DMS 273 (cell line): ENCODE data around the gene NANOS2.

Experiments used
- DNase-seq: peaks from one replicate; lab custom pipeline; 2025; ENCODE audit not compliant: unreplicated experiment; lab: John Stamatoyannopoulos, UW

The NANOS2 gene

DNA sequence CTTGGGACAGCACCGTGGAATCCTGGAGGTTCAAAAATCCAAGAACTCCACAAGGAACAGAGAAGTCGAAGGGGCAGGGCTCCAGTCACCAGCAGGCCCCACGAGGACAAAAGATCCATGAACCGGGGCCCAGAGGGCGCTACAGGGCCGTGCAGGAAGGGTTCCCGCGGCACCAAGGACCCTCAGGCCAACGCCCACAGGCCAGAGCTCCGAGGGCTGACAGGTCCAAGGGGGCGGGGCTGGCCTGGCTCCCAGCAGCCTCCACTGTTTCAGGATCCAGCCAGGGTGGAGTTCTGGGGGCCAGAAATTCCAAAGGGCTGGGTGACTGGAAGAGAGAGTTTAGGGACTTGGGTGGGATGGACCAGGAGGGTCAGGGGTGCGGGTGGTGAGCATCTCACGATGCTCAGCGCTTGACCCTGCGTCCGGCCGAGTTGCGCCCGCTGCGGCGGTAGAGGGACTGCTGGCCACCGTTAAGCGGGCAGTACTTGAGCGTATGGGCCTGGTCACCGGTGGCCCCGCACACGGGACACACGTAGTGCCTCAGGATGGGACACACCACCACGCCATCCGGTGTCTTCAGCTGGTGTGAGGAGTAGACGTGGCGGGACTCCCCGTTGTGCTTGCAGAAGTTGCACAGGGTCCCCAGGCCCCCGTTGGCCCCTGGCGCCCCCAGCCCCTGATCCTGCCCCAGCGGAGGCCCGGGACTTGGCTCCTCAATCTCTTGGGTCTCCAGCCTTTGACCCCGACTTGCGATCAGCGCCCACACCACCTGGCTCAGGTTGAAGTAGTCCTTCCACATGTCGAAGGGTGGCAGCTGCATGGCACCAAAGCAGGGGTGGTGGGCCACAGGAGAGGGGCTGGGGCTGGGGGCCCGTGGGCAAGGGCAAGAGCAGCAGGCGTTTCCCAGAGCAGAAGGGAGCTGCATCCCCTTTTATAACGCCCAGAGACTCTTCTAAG lies at the start of gene NANOS2:
Gene NANOS2 (minus strand): TSS at position 905 of the 957 bp plus-strand sequence. CDS start 85 bp downstream, at position 820.
- DNase-seq: peak; percentile 64

DNA sequence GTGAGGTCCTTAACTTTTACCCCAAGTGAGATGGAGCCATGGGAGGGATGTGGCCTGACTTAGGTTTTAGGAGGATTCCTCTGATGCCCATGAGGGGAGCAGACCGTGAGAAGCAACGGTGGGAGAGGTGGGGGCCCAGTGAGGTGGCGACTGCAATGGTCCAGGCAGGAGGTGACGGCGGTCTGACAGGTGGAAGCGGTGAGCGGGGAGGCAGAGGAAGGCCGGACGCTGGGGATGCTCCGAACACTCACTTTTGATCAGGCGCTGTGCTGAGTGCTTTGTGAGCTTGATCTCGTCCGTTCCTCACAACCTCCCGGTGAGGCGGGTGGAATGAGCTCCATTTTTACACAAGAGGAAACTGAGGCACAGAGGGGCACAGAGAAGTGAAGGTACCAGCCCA lies 47.4 kb upstream of the NANOS2 start:
- DNase-seq: no peak

DNA sequence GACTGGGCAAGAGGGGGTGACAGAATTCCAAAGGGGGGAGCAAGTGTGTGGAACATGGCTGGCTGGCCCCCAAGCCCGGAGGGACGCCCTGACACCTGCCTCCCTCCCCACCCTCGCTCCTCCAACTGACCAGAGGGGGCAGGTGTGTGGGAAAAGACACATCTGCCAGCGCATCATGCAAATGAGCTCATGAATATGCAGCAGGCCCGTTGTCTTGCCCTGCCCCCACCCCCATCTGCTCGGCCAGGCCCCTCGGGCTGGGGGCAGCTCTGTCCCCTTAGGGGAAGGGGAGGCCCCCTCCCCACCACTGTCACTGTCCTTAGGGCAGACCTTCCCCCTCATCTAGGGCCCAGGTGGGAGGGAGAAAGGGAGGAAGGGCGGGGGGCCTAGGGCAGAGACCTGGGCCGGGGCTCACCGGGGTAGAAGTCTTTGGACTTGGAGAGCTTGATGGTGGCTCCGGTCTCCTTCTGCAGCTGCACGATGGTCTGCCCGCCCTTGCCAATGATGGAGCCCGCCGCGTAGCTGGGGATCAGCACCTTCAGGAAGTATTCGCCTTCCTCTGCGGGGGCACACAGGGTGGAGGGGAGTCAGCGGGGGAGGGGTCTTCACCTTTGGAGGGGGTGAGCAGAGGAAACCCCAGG lies 46.1 kb upstream of the NANOS2 start:
- peak; percentile 63 for DNase-seq

DNA sequence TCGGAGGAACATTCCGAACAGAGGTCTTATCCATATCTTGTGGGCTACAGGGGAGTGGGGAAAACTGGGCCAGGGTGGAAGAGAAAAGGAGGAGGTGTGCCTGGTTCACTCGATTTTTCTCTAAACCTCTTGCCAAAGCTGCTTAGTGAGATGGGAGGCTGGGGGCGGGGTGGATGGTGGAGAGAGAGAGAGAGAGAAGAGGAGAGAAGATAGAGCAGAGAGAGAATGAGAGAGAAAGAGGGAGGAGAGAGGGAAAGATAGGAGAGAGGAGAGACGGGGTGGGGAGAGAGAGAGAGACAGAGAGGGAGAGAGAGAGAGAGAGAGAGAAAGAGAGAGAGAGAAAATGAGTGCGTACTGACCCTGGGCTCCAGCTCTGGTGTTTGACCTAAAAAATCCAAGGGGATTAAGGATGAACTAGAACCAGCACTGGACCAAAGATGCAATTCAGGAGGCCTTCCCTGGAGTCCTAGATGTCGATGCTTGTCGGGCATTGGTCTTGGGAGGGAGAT lies 45.0 kb upstream of the NANOS2 start:
- DNase-seq: no peak

DNA sequence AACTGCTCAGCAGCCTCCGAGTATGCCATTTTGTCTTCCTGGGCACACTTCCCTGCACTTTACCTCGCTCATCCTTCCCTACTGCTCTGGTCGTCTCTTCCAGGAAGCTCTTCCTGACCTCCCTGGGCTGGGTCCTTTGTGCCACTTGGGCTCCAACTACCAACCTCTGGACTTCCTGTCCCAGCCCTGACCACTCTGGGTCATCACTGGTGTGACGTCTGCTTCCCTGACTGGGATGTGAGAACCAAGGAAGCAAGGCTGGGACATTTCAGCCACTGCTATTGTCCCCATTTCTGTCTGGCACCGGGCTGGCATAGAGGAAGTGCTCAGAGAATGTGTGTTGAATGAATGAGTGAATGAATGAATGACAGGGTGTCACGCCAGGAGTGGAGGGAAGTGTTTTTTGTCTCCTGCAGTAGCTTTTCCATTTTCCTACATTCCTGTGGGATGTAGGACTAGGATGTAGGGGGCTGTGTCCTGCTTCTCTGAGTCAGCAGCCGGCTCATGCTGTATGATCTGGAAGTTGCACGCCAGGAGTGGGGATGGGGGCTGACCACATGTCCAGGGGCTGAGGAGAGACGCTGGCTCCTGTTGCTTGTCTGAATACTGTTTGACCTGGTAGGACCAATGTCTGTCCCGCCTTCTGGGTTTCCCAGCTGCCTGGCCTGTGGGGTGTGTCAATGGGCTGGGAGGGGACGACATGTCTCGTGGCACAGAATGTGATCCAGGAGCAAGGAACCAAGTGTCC lies 44.4 kb upstream of the NANOS2 start:
- DNase-seq: no peak

DNA sequence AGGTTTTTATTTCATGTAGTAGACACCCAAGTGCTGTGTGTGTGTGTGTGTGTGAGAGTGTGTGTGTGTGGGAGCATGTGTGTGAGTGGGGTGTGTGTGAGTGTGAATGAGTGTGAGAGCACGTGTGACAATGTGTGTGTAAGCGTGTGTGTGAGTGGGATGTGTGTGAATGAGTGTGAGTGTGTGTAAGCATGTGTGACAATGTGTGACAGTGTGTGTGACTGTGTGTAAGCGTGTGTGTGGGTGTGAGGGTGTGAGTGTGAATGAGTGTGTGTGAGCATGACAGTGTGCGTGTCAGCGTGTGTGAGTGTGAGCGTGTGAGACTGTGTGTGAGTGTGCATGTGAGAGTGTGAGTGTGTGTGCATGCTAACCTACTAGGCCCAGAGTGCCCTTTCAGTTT lies 43.7 kb upstream of the NANOS2 start:
- DNase-seq: no peak

DNA sequence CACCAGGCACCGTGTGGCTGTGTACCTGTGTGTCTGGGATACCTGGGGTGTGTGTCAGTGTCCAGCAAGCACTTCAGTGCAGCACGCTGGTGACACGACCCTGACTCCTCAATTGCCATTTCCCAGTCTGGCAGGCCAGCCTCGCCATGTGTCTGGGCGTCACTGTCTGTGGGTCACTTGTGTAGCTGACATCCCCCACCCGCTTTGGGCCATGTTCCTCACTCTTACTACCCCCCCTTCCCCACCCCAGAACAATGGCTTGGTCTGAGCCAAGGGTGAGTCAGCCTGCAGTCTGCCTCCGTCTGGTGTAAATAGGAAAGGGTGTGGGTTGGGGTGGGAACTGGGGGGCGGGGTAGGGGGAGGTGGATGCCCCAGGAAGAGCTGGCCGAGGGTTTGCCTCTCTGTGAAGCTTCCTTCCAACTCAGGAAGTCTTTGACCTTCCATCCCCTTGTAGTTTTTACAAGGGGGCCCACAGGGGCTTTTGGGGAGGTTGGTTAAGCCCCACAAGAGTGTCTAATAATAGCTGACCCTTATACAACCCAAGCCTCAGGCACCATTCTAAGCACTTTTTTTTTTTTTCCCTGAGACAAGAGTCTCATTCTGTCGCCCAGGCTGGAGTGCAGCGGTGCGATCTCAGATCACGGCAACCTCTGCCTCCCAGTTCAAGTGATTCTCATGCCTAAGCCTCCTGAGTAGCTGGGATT lies 41.5 kb upstream of the NANOS2 start:
- peak; percentile 21 for DNase-seq

GRCh38 chr19:45954156-45954555 lies 39.6 kb upstream of the NANOS2 start:
- peak; percentile 59 for DNase-seq

DNA sequence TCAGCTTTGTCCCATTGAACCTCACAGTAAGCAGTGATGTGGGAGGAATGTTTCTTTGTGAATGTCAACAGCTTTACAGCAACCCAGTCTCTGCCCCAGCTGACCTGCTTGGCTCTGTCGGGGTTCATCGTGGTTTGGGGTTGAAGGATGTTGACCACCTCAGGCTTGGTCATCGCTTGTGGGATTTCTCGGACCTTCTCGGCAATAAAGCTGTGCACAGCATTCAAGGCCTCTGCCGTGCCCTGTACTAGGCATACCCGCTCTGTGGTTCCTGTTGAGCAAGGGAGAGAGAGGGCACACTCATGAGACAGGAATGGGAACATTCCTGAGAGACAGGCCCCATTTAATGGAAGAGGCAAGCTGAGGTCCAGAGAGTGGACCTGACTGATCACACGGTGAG lies 39.1 kb upstream of the NANOS2 start:
- DNase-seq: no peak

- DNase-seq: no peak
Observed at GRCh38 chr19:45952686-45953505, 38.3 kb upstream of the NANOS2 start.

DNA sequence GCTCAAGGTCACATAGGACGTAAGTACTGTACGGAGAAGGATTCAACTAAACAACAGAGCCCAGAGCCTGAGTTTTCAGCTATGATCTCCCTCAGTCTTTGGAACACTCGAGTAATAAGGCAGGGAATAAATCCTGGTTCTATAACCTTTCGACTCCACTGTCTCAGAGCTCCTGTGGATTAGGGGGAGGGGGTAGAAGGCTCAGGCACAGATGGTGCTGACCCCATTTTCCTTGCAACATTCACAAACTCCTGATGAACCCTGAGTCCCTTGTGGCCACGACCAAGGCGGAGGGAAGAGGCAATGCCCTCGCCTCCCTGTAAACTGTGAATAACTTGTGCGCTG lies 37.7 kb upstream of the NANOS2 start:
- no peak for DNase-seq

GRCh38 chr19:45947926-45948325 lies 33.3 kb upstream of the NANOS2 start:
- no peak for DNase-seq

DNA sequence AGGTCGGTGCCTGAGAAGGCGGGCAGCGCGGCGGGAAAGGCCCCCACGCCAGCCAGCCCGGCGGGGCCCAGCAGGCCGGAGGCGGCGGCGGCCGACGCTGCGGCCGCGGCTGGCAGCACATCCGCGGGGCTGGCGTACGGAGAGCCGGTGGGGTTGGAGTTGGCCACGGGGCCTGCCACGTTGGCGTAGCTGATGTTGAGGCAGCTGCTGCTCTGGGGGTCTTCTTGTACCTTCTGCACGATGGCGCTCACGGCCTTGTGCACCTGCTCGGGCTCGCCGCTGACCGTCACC lies 25.9 kb upstream of the NANOS2 start:
- DNase-seq: no peak

DNA sequence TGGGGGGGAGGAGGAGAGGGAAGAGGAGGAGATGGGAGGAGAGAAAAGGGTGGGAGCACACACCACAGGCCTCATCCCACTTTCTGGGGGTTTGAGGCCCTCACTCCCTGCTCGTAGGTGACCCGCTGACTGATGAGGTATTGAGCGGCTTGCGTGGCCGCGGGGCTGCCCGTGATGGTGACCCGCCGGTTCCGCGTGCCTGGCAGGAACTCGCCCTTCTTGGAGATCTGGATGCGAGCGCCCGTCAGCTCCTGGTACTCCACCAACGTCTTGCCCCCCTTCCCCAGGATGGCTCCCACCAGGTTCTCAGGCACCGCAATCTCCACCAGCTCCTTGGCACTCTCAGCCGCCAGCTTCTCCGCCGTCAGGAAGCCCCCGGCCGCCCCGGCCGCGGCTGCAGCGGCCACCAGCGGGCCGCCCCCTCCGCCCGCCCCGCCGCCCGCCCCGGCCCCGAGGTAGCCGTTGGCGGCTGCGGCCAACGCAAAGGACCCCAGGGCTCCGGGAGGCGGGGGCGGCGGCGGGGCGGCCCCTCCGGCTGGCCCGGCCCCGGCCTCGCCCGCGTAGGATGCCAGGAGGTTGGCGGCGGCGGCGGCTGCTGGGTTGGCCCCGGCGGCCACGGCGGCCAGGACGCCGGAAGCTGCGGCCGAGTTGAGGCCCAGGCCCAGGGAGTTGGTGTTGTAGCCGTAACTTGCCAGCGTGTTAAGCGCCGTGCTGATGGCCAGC lies 25.4 kb upstream of the NANOS2 start:
- DNase-seq: no peak

- no peak for DNase-seq
Observed at GRCh38 chr19:45938733-45939319, 24.2 kb upstream of the NANOS2 start.

GRCh38 chr19:45935267-45935666 lies 20.7 kb upstream of the NANOS2 start:
- DNase-seq: no peak

DNA sequence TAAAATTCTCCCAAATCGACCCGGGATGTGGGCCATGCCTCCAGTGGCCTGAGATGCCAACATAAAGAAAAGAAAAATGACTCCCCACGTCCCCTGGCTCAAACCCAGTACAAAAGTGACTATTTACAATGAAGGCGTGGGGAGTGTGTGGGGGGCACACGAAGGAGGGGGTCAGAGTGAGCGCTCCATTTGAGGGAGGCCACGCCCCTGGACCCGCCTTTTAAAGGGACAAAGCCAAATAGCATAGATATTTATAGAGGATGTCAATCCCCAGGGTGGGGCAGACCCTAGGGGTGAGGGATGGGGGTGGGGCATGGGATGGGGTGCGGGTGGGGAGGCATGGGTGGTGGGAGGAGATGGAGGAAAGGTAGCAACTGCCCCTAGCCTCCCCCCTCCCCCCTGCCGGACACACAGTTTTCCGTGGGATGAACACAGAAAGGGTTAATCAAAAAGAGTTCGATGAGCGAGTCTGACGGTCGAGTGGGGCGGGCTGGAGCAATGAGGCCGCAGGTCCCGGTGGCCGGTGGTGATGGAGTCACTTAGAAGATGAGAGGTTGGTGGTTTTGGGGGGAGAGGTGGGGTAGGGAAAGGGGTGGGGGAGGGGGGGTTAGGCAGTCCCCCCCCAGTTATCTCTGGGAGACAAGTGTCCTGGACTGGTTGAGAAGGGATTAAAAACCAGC lies 20.1 kb upstream of the NANOS2 start:
- DNase-seq: no peak

DNA sequence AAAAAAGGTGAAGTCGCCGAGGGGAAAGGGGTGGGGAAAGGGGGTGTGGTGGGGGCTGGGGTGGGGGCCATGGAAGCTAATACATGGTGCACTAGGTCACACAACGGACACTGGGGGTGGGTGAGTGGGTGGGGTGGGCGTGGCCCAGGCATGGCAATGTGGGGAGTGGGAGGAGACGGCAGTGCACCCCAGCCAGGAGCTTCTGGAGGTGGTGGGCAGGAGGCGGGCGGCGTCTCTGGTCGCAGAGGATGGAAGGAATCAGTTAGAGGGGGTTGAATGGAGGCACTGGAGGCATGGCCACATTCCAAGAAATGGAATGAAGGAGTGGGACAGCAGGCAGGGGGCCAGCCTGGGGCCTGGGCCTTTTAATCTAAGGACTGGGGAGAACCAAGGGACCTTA lies 19.2 kb upstream of the NANOS2 start:
- DNase-seq: no peak

DNA sequence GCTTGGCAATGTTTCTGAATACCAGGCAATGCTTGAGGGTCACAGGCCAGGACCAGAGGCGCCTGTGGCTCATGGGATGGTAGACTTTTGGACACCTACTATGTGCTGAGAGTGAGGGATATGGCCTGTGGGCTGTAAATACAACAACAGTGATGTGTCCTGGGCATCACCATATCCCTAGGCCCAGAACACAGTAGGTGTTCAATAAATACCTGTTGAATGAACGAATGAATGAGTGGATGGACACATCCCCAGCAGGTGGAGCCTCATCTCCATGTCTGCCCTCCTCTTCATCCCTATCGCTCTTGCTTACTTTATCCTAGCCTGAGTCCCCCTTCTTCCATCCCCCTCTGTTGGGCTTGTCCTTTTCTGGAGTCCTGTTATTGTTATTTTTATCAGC lies 16.5 kb upstream of the NANOS2 start:
- no peak for DNase-seq
